ENCODE measurements around the gene CLASP1. TPM values are rescaled to one million over a fixed set of nuclear protein-coding genes. Genes with fewer than 3 reads are reported as not detected.

CLASP1 gene
- total RNA-seq, 2 donors from 2014 or later: 95.1 to 121 TPM

DNA sequence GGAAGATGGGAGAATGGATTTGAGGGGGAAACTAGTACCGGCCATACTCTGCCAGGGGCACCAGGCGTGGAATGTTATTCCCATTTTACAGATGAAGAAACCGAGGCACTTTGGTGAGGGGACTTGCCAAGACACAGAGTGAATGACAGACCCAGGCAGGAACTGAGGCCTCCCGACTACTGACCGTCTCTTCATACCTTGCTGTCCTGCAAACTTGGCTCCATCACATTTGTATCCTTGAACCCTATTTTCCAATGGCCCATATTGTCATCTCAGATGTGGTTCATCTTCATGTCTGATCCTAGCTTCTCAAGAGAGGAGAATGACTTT is 358.0 kb downstream of the CLASP1 start:
- Mint-ChIP-seq H3K27me3 (ENCODE audit: low read depth) (peaks cover 3% of the 10 kb centered on the region), H3K4me3 (no peak overlapping the region), H3K36me3 (ENCODE audit: insufficient read depth in 2 of 2) (no peaks in the 10 kb centered on the region), H3K9me3 (no peaks in the 10 kb centered on the region), H3K27ac (no peak overlapping the region), H3K4me1 (ENCODE audit: low read depth) (no peaks in the 10 kb centered on the region)
- DNase-seq (no peak), ATAC-seq (replicated peaks in 1 of 2) (no peak)

DNA sequence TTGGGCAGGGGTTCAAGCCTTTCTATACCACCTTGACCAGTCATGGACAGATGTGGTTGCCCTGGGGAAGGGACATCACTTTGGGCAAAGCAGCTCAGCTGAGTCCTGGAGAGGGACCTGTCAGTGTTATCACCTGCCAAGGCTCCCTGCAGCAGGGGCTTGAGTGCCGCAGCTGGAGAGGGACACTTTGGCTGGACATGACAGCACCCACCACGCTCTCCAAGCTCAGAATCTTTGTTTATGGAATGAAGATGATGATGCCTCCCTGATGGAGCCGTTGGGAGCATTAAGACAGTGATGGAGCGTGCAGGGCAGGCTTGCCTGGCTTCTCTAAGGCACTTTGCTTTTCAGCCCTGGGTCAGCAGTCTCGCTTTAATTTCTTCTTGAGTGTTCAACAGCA is 360.0 kb downstream of the CLASP1 start:
- Mint-ChIP-seq H3K27ac (no peak overlapping the region), H3K4me3 (no peak overlapping the region), H3K9me3 (no peaks in the 10 kb centered on the region), H3K36me3 (ENCODE audit: insufficient read depth in 2 of 2) (peaks cover 0 to 1% of the 10 kb centered on the region in 2 donors), H3K27me3 (ENCODE audit: low read depth) (peaks cover 13% of the 10 kb centered on the region), H3K4me1 (ENCODE audit: low read depth) (peaks cover 2% of the 10 kb centered on the region)
- DNase-seq (no peak), ATAC-seq (replicated peaks in 1 of 2) (no peak)

DNA sequence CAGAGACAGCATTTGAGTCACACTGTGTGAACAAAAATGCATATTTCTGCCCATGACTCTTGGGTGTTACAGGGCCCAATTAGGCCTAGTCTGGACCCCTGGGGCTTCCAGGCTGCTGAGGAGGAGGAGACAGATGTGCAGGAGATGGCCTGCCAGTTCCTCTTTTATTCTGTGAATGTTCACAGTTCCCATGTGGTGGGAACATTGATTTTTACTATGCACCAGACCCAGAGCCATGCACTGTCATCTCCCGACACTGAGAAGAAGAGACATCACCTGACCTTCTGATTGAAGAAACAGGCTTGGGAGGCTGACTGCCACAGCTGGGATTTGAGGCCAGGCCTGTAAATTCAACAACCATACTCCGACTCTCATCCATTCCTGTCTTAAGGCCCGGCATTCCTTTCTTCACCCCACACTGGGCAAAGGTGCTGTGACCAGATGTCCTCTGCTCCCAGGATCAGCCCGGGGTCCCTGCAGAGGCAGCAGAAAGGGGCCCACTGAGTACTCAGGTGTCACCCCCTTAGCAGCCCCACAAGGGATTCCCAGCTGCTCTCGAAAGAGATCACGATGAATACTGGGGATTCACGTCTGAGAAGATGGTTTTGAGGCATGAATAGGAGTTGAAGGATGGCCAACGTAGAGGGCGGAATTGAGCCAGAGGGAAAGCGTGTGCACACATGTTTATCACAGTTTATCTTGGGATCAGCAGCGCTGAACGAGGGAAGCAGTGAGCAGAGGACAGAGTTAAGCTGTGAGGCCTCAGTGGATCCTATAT is 360.6 kb downstream of the CLASP1 start:
- H3K27me3 Mint-ChIP-seq (ENCODE audit: low read depth): peaks cover 20% of the 10 kb centered on the region
- DNase-seq (no peak), ATAC-seq (replicated peaks in 1 of 2) (no peak)
- H3K9me3 Mint-ChIP-seq: no peaks in the 10 kb centered on the region
- H3K36me3 Mint-ChIP-seq (ENCODE audit: insufficient read depth in 2 of 2): peaks cover 0 to 2% of the 10 kb centered on the region in 2 donors
- peaks cover 6% of the 10 kb centered on the region for H3K4me1 Mint-ChIP-seq (ENCODE audit: low read depth)
- H3K4me3 Mint-ChIP-seq: no peak overlapping the region
- no peak overlapping the region for H3K27ac Mint-ChIP-seq

DNA sequence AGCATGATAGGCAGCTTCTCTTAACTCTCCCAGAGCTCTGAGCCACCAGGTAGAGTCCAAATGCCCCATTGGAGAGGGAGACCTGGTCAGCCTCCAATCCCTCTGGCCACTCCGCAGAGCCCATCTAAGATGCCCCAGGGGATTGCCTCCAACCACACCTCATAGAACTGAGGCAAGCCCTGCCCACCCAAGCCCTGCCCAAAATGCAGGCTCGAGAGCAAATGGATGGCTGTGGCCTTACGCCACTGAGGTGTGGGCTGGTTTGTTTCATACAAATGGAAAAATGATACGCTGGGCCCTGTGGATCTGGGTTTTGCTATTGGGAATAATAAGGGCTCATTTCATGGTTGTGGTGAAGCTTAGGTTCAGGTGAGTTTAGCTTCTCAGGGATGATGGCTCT is 361.3 kb downstream of the CLASP1 start:
- peaks cover 27% of the 10 kb centered on the region for H3K27me3 Mint-ChIP-seq (ENCODE audit: low read depth)
- H3K4me3 Mint-ChIP-seq: no peak overlapping the region
- DNase-seq (no peak), ATAC-seq (replicated peaks in 1 of 2) (no peak)
- H3K4me1 Mint-ChIP-seq (ENCODE audit: low read depth): peaks cover 6% of the 10 kb centered on the region
- no peak overlapping the region for H3K27ac Mint-ChIP-seq
- no peaks in the 10 kb centered on the region for H3K9me3 Mint-ChIP-seq
- peaks cover 0 to 2% of the 10 kb centered on the region in 2 donors for H3K36me3 Mint-ChIP-seq (ENCODE audit: insufficient read depth in 2 of 2)

Other genes starting within 250 kb of the CLASP1 start
- not detected for gene RNU4ATAC, start 118.6 kb downstream of the CLASP1 start, total RNA-seq
- 100 to 1,000 TPM; 118 to 137 TPM for gene NIFK, start 87.4 kb upstream of the CLASP1 start, total RNA-seq
- gene TSN, start 106.2 kb upstream of the CLASP1 start, total RNA-seq: 10 to 100 TPM; 67.6 to 82.1 TPM

Data from activated T-cell treated with anti-CD3 and anti-CD28 coated beads, Interleukin-2, amount 50 U/mL, for 72 hours (primary cell).